ENCODE data around the gene NDC80.

The NDC80 gene

GRCh38 chr18:2532797-2533196 is 38.6 kb upstream of the NDC80 start:
- DNase-seq (ENCODE audit: extremely low spot score) = no peak
- ChIA-PET CTCF (no interaction called here), POLR2A (no interaction called here)
- TF ChIP-seq FOXK2 (IDR thresholded peaks at IDR 0.05) (no peak), BHLHE40 (IDR thresholded peaks at IDR 0.05; ENCODE audit: borderline replicate concordance) (no peak), TARDBP (IDR thresholded peaks at IDR 0.05) (no peak), ARNT (IDR thresholded peaks at IDR 0.05) (no peak), CTBP1 (IDR thresholded peaks at IDR 0.05; ENCODE audit: borderline replicate concordance) (no peak), L3MBTL2 (conservative IDR thresholded peaks at IDR 0.05) (no peak), HDGF (IDR thresholded peaks at IDR 0.05; ENCODE audit: borderline replicate concordance) (no peak)

GRCh38 chr18:2534906-2535305 is 36.5 kb upstream of the NDC80 start:
- no peak for TF ChIP-seq SUZ12 (IDR thresholded peaks at IDR 0.05)
- ChIA-PET POLR2A (no interaction called here), CTCF (no interaction called here)
- no peak for DNase-seq (ENCODE audit: extremely low spot score)

- CTCF ChIA-PET = no interaction called here
- TF ChIP-seq SP1 (IDR thresholded peaks at IDR 0.05) = no peak
- no peak for DNase-seq (ENCODE audit: extremely low spot score)
- POLR2A ChIA-PET = no interaction called here
Observed at GRCh38 chr18:2535419-2535910, 35.9 kb upstream of the NDC80 start.

DNA sequence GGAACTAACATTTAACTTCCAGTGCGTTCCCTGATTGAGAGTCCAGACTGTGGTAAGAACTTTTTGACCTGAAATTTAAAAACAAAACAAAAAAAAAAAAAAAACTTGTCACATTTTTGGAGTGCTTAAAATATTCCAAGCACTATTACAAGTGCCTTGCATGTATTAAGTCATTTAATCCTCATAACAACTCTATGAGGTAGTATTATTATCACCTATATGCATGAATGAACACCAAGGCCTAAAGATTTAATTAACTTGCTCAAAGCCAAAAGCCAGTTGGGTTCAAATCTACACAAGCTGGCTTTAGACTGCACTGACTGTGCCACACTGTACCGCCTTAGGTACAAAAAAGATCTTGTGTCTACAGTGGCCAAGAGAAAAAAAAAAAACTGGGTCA is 35.3 kb upstream of the NDC80 start:
- TF ChIP-seq BHLHE40 (IDR thresholded peaks at IDR 0.05; ENCODE audit: borderline replicate concordance) (no peak), TARDBP (IDR thresholded peaks at IDR 0.05) (no peak), FOXA1 (IDR thresholded peaks at IDR 0.05) (no peak), ZNF384 (IDR thresholded peaks at IDR 0.05) (no peak), LEF1 (IDR thresholded peaks at IDR 0.05; ENCODE audit: borderline replicate concordance) (no peak), PKNOX1 (IDR thresholded peaks at IDR 0.05) (no peak), NFRKB (IDR thresholded peaks at IDR 0.05) (no peak), ARNT (IDR thresholded peaks at IDR 0.05) (no peak), L3MBTL2 (conservative IDR thresholded peaks at IDR 0.05) (no peak), HDGF (IDR thresholded peaks at IDR 0.05; ENCODE audit: borderline replicate concordance) (no peak), FOXM1 (IDR thresholded peaks at IDR 0.05; ENCODE audit: borderline replicate concordance) (no peak)
- CTCF ChIA-PET = no interaction called here
- POLR2A ChIA-PET = no interaction called here
- DNase-seq (ENCODE audit: extremely low spot score) = no peak

DNA sequence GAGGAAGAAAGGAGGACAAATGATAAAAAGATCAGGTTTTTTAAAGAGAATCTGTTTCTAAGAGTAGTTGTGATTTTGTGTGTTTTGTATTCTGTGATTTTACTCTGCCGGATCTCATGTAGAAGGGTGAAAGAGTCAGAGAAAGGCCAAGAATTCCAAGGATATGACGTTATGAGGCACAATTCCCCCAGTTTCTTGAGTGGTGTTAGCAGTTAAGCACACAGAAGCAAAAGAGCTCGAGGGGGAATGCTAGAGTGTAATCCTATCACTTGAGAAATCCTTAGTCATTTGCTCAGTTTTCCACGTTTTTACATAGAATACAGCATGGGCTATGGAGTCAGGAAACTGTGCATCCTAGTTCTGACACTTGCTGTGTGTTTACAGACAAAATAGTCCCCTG is 34.9 kb upstream of the NDC80 start:
- TF ChIP-seq FOXA1 (IDR thresholded peaks at IDR 0.05) = no peak
- TF ChIP-seq PKNOX1 (IDR thresholded peaks at IDR 0.05) = no peak
- TF ChIP-seq NFRKB (IDR thresholded peaks at IDR 0.05) = no peak
- no peak for TF ChIP-seq ELF4 (IDR thresholded peaks at IDR 0.05)
- no peak for TF ChIP-seq ARNT (IDR thresholded peaks at IDR 0.05)
- TF ChIP-seq BHLHE40 (IDR thresholded peaks at IDR 0.05; ENCODE audit: borderline replicate concordance) = no peak
- no peak for TF ChIP-seq HDGF (IDR thresholded peaks at IDR 0.05; ENCODE audit: borderline replicate concordance)
- TF ChIP-seq TARDBP (IDR thresholded peaks at IDR 0.05) = no peak
- no peak for TF ChIP-seq SUZ12 (IDR thresholded peaks at IDR 0.05)
- no peak for TF ChIP-seq LEF1 (IDR thresholded peaks at IDR 0.05; ENCODE audit: borderline replicate concordance)
- no peak for TF ChIP-seq L3MBTL2 (conservative IDR thresholded peaks at IDR 0.05)
- TF ChIP-seq CTBP1 (IDR thresholded peaks at IDR 0.05; ENCODE audit: borderline replicate concordance) = no peak
- no peak for TF ChIP-seq FOXM1 (IDR thresholded peaks at IDR 0.05; ENCODE audit: borderline replicate concordance)
- no peak for TF ChIP-seq SP1 (IDR thresholded peaks at IDR 0.05)
- TF ChIP-seq FOXK2 (IDR thresholded peaks at IDR 0.05) = no peak
- TF ChIP-seq ZNF384 (IDR thresholded peaks at IDR 0.05) = no peak
- DNase-seq (ENCODE audit: extremely low spot score) = no peak
- ChIA-PET CTCF (no interaction called here), POLR2A (no interaction called here)

- TF ChIP-seq FOXA1 (IDR thresholded peaks at IDR 0.05) (no peak), BHLHE40 (IDR thresholded peaks at IDR 0.05; ENCODE audit: borderline replicate concordance) (no peak), HDGF (IDR thresholded peaks at IDR 0.05; ENCODE audit: borderline replicate concordance) (no peak)
- ChIA-PET POLR2A (no interaction called here), CTCF (no interaction called here)
- no peak for DNase-seq (ENCODE audit: extremely low spot score)
Observed at GRCh38 chr18:2537296-2537695, 34.1 kb upstream of the NDC80 start.

- POLR2A ChIA-PET = no interaction called here
- CTCF ChIA-PET = no interaction called here
- no peak for DNase-seq (ENCODE audit: extremely low spot score)
- no peak for TF ChIP-seq L3MBTL2 (conservative IDR thresholded peaks at IDR 0.05)
- no peak for TF ChIP-seq SP1 (IDR thresholded peaks at IDR 0.05)
- TF ChIP-seq BHLHE40 (IDR thresholded peaks at IDR 0.05; ENCODE audit: borderline replicate concordance) = no peak
- TF ChIP-seq SUZ12 (IDR thresholded peaks at IDR 0.05) = no peak
- TF ChIP-seq PKNOX1 (IDR thresholded peaks at IDR 0.05) = no peak
- TF ChIP-seq ZNF384 (IDR thresholded peaks at IDR 0.05) = no peak
- TF ChIP-seq NFRKB (IDR thresholded peaks at IDR 0.05) = no peak
- TF ChIP-seq ARNT (IDR thresholded peaks at IDR 0.05) = no peak
- no peak for TF ChIP-seq CTBP1 (IDR thresholded peaks at IDR 0.05; ENCODE audit: borderline replicate concordance)
- TF ChIP-seq FOXA1 (IDR thresholded peaks at IDR 0.05) = no peak
- TF ChIP-seq TARDBP (IDR thresholded peaks at IDR 0.05) = no peak
- TF ChIP-seq FOXM1 (IDR thresholded peaks at IDR 0.05; ENCODE audit: borderline replicate concordance) = no peak
- TF ChIP-seq FOXK2 (IDR thresholded peaks at IDR 0.05) = no peak
- no peak for TF ChIP-seq LEF1 (IDR thresholded peaks at IDR 0.05; ENCODE audit: borderline replicate concordance)
- no peak for TF ChIP-seq HDGF (IDR thresholded peaks at IDR 0.05; ENCODE audit: borderline replicate concordance)
- no peak for TF ChIP-seq ELF4 (IDR thresholded peaks at IDR 0.05)
Observed at GRCh38 chr18:2538236-2538635, 33.1 kb upstream of the NDC80 start.

All from HEK293T (cell line).